Large intestine (tissue), 3 donors: ENCODE results near the gene ELP2. TPM values are rescaled to one million over a fixed set of nuclear protein-coding genes. Genes with fewer than 3 reads are reported as not detected.

ENCODE experiments used
- DNase-seq, 2 donors: peaks; one replicate each; pipeline versions ENCODE4 v3.0.0 to v3.0.0-alpha.2; 2013
- H3K27ac ChIP-seq: one replicate; pipeline ENCODE4 v1.5.1; 2013; ENCODE audit warnings: low read length
- H3K27me3 ChIP-seq: 2 replicates; pipeline ENCODE4 v1.6.1; 2013; ENCODE audit warnings: low read length; ENCODE audit not compliant: control insufficient read depth, insufficient read depth
- H3K36me3 ChIP-seq: 2 replicates; pipeline ENCODE4 v1.6.1; 2013; ENCODE audit warnings: low read length; ENCODE audit not compliant: control insufficient read depth, insufficient read depth
- H3K4me1 ChIP-seq: one replicate; pipeline ENCODE4 v1.6.1; 2013; ENCODE audit warnings: low read length; ENCODE audit not compliant: control insufficient read depth, insufficient read depth
- H3K4me3 ChIP-seq: one replicate; pipeline ENCODE4 v1.5.1; 2013; ENCODE audit warnings: low read length
- H3K9me3 ChIP-seq: one replicate; pipeline ENCODE4 v1.6.1; 2013; ENCODE audit warnings: mild to moderate bottlenecking, low read depth, low read length, moderate library complexity; ENCODE audit not compliant: control insufficient read depth
- WGBS: methylation state at CpG from one replicate; pipeline ENCODE4 v1.1.5; 2013; ENCODE audit warnings: low lambda C conversion rate; ENCODE audit not compliant: insufficient coverage; 5-methylcytosine and 5-hydroxymethylcytosine counted together
- polyA plus RNA-seq: library from polyadenylated mRNA; unstranded; fragments of 120-200 nt; gene quantifications from one replicate; pipeline ENCODE4 v1.2.1, GENCODE V29; 2013

ELP2 gene
- polyA plus RNA-seq, 1 donor = 92.4 TPM

DNA sequence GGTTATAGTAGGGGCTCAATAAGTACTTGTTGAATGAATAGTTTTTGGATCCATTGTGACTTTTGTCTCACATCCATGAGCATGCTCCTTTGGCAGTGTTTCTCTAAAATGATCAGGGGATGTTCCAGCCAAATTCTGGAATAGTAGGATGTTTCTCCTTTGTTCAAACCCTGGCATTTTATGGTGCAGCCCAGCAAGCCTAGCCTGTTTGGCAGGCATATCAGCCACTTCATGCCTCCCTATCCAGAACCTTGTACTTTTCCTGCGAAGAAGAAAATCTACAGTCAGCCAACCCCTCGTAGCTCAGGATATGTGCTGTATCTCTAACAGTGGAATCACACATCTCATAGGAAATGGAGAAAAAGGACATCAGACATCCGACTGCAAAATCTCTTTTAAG, 35.3 kb upstream of the ELP2 start:
- no peaks in the 10 kb centered on the region for H3K27me3 ChIP-seq
- no peaks in the 10 kb centered on the region for H3K4me1 ChIP-seq
- no peaks in the 10 kb centered on the region for H3K9me3 ChIP-seq
- no peak overlapping the region for H3K4me3 ChIP-seq
- no peaks in the 10 kb centered on the region for H3K36me3 ChIP-seq
- DNase-seq = no peak
- WGBS = 67% methylated on average over 1 of the region's 3 CpGs
- no peak overlapping the region for H3K27ac ChIP-seq

DNA sequence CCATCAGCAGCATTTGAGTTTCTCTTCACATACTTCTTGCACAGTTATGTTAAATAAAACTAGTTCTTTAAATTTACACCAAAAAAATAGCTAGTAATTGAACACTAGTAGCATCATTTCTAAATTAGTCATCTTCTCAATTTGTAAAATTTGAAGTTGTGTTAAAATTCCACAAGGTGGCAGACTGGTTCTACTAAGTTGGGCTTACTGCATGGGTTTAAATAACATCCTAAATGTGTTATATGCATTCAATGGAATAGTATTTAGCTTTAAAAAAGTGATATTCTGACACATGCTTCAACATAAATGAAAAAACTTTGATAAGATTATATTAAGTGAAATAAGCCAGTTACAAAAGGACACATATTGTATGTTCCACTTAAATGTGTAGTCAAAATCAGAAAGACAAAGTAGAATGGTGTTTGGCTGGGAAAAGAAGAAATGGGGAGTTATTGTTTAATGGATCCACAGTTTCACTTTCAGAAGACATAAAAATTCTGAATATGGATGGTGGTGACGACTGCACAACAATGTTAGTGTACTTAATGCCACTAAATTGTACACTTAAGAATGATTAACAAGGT, 33.7 kb upstream of the ELP2 start:
- 0% methylated on average over 1 of the region's 1 CpG for WGBS
- DNase-seq = peak; percentile 13

DNA sequence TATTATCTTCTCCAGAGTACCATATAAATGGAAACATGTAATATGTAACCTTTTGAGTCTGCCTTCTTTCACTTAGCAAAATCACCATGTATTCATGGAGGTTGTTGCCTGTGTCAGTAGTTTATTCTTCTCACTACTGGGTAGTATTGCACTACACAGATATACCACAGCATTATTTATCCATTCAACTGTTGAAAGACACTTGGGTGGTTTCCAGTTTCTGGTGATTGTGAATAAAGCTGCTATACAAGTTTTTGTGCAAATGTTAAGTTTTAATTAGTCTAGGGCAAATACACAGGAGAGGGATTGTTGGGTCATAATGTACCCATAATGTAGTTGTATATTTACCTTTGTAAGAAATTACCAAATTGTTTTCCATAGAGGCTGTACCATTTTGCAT, 32.7 kb upstream of the ELP2 start:
- Histone ChIP-seq H3K9me3 (peaks cover 5% of the 10 kb centered on the region), H3K4me1 (no peaks in the 10 kb centered on the region), H3K4me3 (no peak overlapping the region), H3K36me3 (no peaks in the 10 kb centered on the region), H3K27me3 (no peaks in the 10 kb centered on the region), H3K27ac (no peak overlapping the region)
- no peak for DNase-seq

More for the DNA sequence above, 33.7 kb upstream of the ELP2 start:
- Histone ChIP-seq H3K27me3 (no peaks in the 10 kb centered on the region), H3K36me3 (no peaks in the 10 kb centered on the region), H3K27ac (no peak overlapping the region), H3K9me3 (no peaks in the 10 kb centered on the region), H3K4me3 (no peak overlapping the region), H3K4me1 (no peaks in the 10 kb centered on the region)

DNA sequence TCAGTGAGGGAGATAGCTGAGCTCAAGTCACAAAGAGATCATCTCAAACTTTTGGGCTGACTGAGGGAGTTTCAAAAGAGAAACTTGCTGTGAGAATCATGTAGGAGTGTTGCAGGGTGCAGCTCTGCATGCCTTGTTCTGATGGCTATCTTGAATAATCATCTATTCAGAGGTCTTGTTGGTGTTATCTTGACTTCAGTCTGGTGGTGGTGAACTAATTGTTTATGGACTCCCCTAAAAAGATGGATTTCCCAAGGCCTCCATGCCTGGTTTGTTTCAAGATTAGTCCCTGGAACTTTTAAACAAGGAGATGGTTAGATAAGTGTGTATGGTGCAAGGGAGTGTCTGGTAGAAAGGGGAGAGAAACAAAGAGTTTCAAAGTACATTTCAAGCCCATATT, 30.4 kb upstream of the ELP2 start:
- H3K4me1 ChIP-seq = no peaks in the 10 kb centered on the region
- H3K4me3 ChIP-seq = no peak overlapping the region
- peaks cover 5% of the 10 kb centered on the region for H3K9me3 ChIP-seq
- H3K36me3 ChIP-seq = no peaks in the 10 kb centered on the region
- H3K27me3 ChIP-seq = no peaks in the 10 kb centered on the region
- H3K27ac ChIP-seq = no peak overlapping the region
- DNase-seq = no peak

DNA sequence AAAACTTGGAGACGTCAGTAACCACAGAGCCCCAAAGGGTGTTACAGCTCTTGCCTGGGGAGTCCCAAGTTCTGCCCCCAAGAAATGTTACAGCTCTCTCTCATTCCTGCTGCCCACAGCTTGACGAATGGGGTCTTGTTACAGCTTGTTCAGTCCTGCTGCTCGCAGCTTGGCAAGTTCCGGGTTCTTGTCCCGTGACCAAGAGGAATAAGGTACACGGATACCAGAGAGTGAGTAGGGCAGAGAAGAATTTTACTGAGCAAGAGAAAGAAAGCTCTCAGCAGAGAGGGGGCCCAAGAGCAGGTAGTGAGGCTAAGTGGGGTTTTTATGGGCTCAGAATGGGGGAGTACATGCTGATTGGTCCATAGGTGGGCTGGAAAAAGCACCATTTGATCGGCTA, 27.8 kb upstream of the ELP2 start:
- Histone ChIP-seq H3K4me1 (no peaks in the 10 kb centered on the region), H3K4me3 (no peak overlapping the region), H3K27me3 (no peaks in the 10 kb centered on the region), H3K36me3 (no peaks in the 10 kb centered on the region), H3K9me3 (peaks cover 5% of the 10 kb centered on the region), H3K27ac (no peak overlapping the region)
- DNase-seq = no peak
- no CpG with 5 or more reads among the region's 7 CpGs for WGBS

DNA sequence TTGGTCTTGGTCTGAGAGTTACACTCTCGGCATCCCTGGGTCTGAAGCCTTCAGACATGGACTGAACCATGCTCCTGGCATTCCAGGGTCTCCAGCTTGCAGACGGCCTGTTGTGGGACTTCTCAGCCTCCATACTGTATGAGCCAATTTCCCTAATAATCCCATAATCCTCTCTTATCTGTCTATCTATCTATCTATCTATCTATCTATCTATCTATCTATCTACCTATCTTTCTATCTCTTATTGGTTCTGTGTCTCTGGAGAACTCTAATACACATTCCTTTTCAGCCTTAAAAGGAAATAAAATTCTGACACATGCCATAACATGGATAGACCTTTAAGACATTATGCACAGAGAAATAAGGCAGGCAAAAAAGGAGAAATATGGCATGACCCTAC, 24.9 kb upstream of the ELP2 start:
- Histone ChIP-seq H3K9me3 (peaks cover 5% of the 10 kb centered on the region), H3K36me3 (no peaks in the 10 kb centered on the region), H3K27ac (no peak overlapping the region), H3K4me3 (no peak overlapping the region), H3K27me3 (no peaks in the 10 kb centered on the region), H3K4me1 (no peaks in the 10 kb centered on the region)
- DNase-seq = no peak
- WGBS = no CpG with 5 or more reads among the region's 2 CpGs

DNA sequence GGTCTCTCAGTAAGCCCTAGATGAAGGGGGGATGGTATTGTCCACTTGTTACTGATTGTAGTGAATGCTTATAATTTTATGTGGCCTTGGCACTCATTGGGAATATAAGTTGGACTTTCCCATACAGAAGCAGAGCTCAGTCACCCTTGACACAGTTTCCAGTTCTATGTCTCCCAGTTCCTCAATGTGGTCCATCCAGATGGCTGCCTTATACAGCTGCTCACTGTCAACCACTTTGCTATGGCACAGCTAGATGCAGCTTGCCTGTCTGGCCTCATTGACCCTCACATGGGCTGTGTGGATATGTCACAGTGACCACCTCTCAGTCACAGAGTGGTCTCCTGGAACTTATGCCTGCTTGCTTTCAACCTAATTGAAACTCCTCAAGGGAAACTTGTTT, 22.2 kb upstream of the ELP2 start:
- Histone ChIP-seq H3K36me3 (peaks cover 18% of the 10 kb centered on the region), H3K27me3 (no peaks in the 10 kb centered on the region), H3K4me1 (no peaks in the 10 kb centered on the region), H3K9me3 (no peaks in the 10 kb centered on the region), H3K4me3 (no peak overlapping the region), H3K27ac (no peak overlapping the region)
- DNase-seq = no peak

DNA sequence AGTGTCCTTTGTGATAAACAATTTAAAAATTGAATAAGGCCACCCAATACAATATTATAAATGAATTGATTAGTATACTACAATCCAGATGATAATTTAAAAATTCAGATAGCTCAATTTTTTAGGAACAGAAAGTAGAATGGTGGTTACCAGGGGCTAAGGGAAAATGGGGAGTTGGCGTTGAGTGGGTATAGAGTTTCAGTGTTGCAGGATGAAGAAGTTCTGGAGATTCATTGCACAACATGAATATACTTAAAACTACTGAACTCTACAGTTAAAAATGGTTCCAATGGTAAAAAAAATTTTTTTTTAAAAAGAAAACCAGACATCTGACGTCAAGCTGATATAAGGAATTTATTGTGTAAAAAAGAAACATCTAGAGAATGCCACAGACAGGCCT, 21.5 kb upstream of the ELP2 start:
- no peaks in the 10 kb centered on the region for H3K27me3 ChIP-seq
- H3K9me3 ChIP-seq = no peaks in the 10 kb centered on the region
- no peak overlapping the region for H3K27ac ChIP-seq
- 50% methylated on average over 2 of the region's 2 CpGs for WGBS
- no peak for DNase-seq
- H3K4me3 ChIP-seq = no peak overlapping the region
- peaks cover 21% of the 10 kb centered on the region for H3K36me3 ChIP-seq
- H3K4me1 ChIP-seq = no peaks in the 10 kb centered on the region

DNA sequence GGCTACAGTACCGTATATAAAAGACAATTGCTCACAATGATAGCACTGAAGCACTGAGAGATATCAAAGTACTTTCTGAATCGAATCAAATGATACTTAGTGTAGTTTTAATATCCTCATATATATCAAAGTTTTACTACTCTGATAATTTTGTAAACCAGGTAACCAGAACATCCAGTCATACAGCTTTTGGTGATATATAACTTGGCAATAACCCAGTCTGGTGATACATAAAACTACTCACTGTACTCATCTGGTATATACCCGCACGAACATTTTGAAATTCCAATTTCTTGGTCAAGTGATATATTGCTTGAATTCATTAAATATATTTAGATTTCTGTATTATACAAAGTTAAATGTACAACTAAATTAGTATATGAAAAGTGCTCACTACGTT, 21.1 kb upstream of the ELP2 start:
- no peaks in the 10 kb centered on the region for H3K4me1 ChIP-seq
- H3K4me3 ChIP-seq = no peak overlapping the region
- 100% methylated on average over 3 of the region's 5 CpGs for WGBS
- no peak overlapping the region for H3K27ac ChIP-seq
- H3K9me3 ChIP-seq = no peaks in the 10 kb centered on the region
- no peak for DNase-seq
- H3K27me3 ChIP-seq = no peaks in the 10 kb centered on the region
- H3K36me3 ChIP-seq = peaks cover 23% of the 10 kb centered on the region

DNA sequence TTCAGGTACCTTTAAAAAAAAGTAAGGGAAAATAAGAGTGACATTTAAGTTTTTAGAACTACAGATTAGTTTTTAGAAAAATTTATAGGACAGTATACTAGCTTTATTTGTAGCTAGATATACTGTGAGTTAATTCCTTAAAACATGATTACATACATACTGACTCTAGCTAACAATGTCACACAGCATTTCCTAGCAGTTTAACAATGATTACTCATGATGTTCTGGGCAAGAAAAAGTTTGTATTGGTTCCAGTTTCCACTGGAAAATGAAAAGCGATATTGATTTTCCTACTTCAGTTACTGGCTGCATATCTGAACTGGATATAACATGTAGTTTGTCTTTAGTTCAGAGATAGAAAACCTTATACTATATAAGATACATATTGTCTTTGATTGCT, 20.0 kb upstream of the ELP2 start:
- DNase-seq = no peak
- H3K36me3 ChIP-seq = peaks cover 29% of the 10 kb centered on the region
- H3K4me1 ChIP-seq = no peaks in the 10 kb centered on the region
- no peaks in the 10 kb centered on the region for H3K9me3 ChIP-seq
- no peak overlapping the region for H3K4me3 ChIP-seq
- WGBS = no CpG with 5 or more reads among the region's 1 CpG
- no peaks in the 10 kb centered on the region for H3K27me3 ChIP-seq
- H3K27ac ChIP-seq = no peak overlapping the region

DNA sequence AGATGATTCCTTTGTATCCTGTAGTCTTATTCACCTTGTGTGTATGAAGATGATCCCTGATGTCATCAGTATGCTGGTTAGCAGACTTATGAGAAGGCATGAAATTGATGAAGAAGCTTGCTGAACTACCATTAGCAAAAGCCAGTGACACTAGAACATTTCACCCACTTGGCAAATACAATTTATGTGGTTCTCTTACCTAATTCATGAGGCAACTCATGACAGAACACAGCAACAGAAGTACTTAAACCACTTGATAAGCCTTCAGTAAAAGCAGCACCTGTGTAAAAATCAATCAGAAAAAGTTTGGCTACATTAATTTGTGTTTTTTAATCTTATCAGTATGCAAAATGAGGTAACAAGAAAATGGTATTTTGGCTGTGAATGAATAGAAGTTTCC, 17.4 kb upstream of the ELP2 start:
- Histone ChIP-seq H3K27me3 (no peaks in the 10 kb centered on the region), H3K9me3 (no peaks in the 10 kb centered on the region), H3K36me3 (peaks cover 38% of the 10 kb centered on the region), H3K27ac (no peak overlapping the region), H3K4me3 (no peak overlapping the region), H3K4me1 (no peaks in the 10 kb centered on the region)
- no peak for DNase-seq
